Endothelial cell of umbilical vein (primary cell): Measurements from ENCODE around the gene RORC. TPM values are rescaled to one million over a fixed set of nuclear protein-coding genes. Genes with fewer than 3 reads are reported as not detected.

Experiments
- BruUV-seq: library from RNA; stranded (reverse); fragments of 400-500 nt; replicated peaks from 2 replicates; lab custom pipeline; 2021; lab: Mats Ljungman, UMichigan
- CTCF ChIA-PET: fragments of 300-600, 350-600 bp; sonication (Branson Sonifier 250); formaldehyde crosslinking; loops from one replicate; lab custom pipeline; 2021; ENCODE audit warnings: antibody characterized with exemption, inconsistent platforms; lab: Charles Lee
- POLR2A ChIA-PET: fragments of 300-600, 350-600 bp; sonication (Branson Sonifier 250); formaldehyde crosslinking; loops from one replicate; lab custom pipeline; 2021; ENCODE audit warnings: antibody characterized with exemption, inconsistent platforms; lab: Charles Lee
- DNase-seq: peaks from one replicate; pipeline ENCODE4 v3.0.0-alpha.2; 2011; ENCODE audit warnings: low read depth, low spot score
- FAIRE-seq: peaks from 2 replicates; lab custom pipeline; 2011; peaks lifted over from hg19 to GRCh38; lab: Jason Lieb, UNC
- H2AFZ ChIP-seq: 2 replicates; pipeline ENCODE4 v1.6.0; 2012; ENCODE audit warnings: low read depth, low read length, control low read depth, inconsistent platforms
- H3K27ac ChIP-seq: 2 replicates; pipeline ENCODE4 v1.5.1; 2011; ENCODE audit warnings: low read depth, mild to moderate bottlenecking, control low read depth, low read length, moderate library complexity; ENCODE audit not compliant: insufficient read depth
- H3K27me3 ChIP-seq, 2 experiments: 2 replicates each; pipeline versions ENCODE4 v1.6.0 to v1.6.1; 2011; ENCODE audit warnings: low read length in 2 of 2, mixed read lengths in 1 of 2; ENCODE audit not compliant: control insufficient read depth in 2 of 2, insufficient read depth in 2 of 2
- H3K36me3 ChIP-seq, 2 experiments: 2 replicates in 1 of 2; 3 replicates in 1 of 2; pipeline ENCODE4 v1.5.1; 2011; ENCODE audit warnings: low read length in 2 of 2, mild to moderate bottlenecking in 1 of 2, moderate library complexity in 1 of 2; ENCODE audit not compliant: control insufficient read depth in 2 of 2, insufficient read depth in 2 of 2; ENCODE audit errors: extremely low read depth in 1 of 2
- H3K4me1 ChIP-seq: 3 replicates; pipeline ENCODE4 v1.5.1; 2011; ENCODE audit warnings: mild to moderate bottlenecking, low read length; ENCODE audit not compliant: control insufficient read depth, insufficient read depth; ENCODE audit errors: extremely low read depth
- H3K4me2 ChIP-seq: 2 replicates; pipeline ENCODE4 v1.6.1; 2011; ENCODE audit warnings: low read length, control low read depth, mixed read lengths; ENCODE audit not compliant: insufficient read depth
- H3K4me3 ChIP-seq, 3 experiments: fragments of 200-600 bp in 1 of 3; sonication (generic), shearing (Covaris generic) in 1 of 3; replicated peaks in 1 of 3; 2 replicates each; pipeline ENCODE4 v1.5.1; 2011 to 2016; ENCODE audit warnings: control low read depth in 3 of 3, low read length in 3 of 3, mild to moderate bottlenecking in 2 of 3, inconsistent platforms in 1 of 3, low read depth in 1 of 3, moderate library complexity in 1 of 3; ENCODE audit not compliant: insufficient read depth in 1 of 3
- H3K79me2 ChIP-seq: 2 replicates; pipeline ENCODE4 v1.6.0; 2012; ENCODE audit warnings: low read length, inconsistent platforms; ENCODE audit not compliant: control insufficient read depth, insufficient read depth
- H3K9ac ChIP-seq: replicated peaks from 2 replicates; pipeline ENCODE3; 2011; ENCODE audit warnings: low read length, control low read depth; ENCODE audit not compliant: insufficient read depth; ENCODE audit errors: extremely low read depth
- H3K9me1 ChIP-seq: replicated peaks from 3 replicates; pipeline ENCODE4 v1.6.0; 2011; ENCODE audit warnings: mild to moderate bottlenecking, low read length; ENCODE audit not compliant: control insufficient read depth, insufficient read depth; ENCODE audit errors: extremely low read depth
- H3K9me3 ChIP-seq: replicated peaks from 2 replicates; pipeline ENCODE4 v1.5.1; 2012; ENCODE audit warnings: low read length, inconsistent platforms; ENCODE audit not compliant: control insufficient read depth, insufficient read depth
- H4K20me1 ChIP-seq: replicated peaks from 2 replicates; pipeline ENCODE3; 2011; ENCODE audit warnings: mild to moderate bottlenecking, low read length; ENCODE audit not compliant: control insufficient read depth, insufficient read depth; ENCODE audit errors: extremely low read depth
- EZH2 ChIP-seq: IDR thresholded peaks from 2 replicates; pipeline ENCODE4 v1.6.1; 2012; ENCODE audit warnings: borderline replicate concordance, low read depth, mild to moderate bottlenecking, moderate library complexity, low read length, inconsistent platforms; ENCODE audit not compliant: severe bottlenecking
- JUN ChIP-seq: IDR thresholded peaks from 2 replicates; pipeline ENCODE4 v1.6.1; 2011; ENCODE audit warnings: borderline replicate concordance, low read depth; ENCODE audit not compliant: insufficient read length, insufficient read depth
- POLR2A ChIP-seq: IDR thresholded peaks from 2 replicates; pipeline ENCODE4 v1.6.1; 2012; ENCODE audit warnings: low read depth, mild to moderate bottlenecking, control low read depth, low read length
- POLR2AphosphoS5 ChIP-seq: IDR thresholded peaks from 2 replicates; pipeline ENCODE4 v1.6.1; 2012; ENCODE audit warnings: low read depth, mild to moderate bottlenecking, control low read depth, low read length, moderate library complexity; ENCODE audit not compliant: insufficient read depth
- dilution Hi-C: fragments of 300-500 bp; cut with MboI; formaldehyde crosslinking; loops from one replicate; pipeline ENCODE4 v1.15.0; 2019; ENCODE audit warnings: low sequenced_read_pairs; ENCODE audit not compliant: extremely low pct_ligation_motif_present
- intact Hi-C: fragments of 100-400 bp; cut with micrococcal nuclease; formaldehyde crosslinking; loops from one replicate; pipeline ENCODE4 v1.10.0; 2022
- polyA plus RNA-seq, 4 experiments: library from polyadenylated mRNA; depleted of rRNA in 3 of 4; stranded (reverse) in 3 of 4; unstranded in 1 of 4; fragments of >200 nt; gene quantifications; 2 replicates each; pipeline versions ENCODE4 v1.2.1 to v1.2.3, GENCODE V29; 2011 to 2012; ENCODE audit warnings: missing spikeins in 1 of 4
- total RNA-seq: library from RNA; stranded (reverse); gene quantifications from 2 replicates; pipeline ENCODE4 v1.2.3, GENCODE V29; 2021
- TF ChIP-seq, protein P1 (sequence below), 2 donors: IDR thresholded peaks; 1 replicate in 1 of 2; 2 replicates in 1 of 2; pipeline ENCODE4 v1.5.1; 2011; ENCODE audit warnings: low read length in 2 of 2, mild to moderate bottlenecking in 2 of 2, moderate library complexity in 2 of 2, control low read depth in 1 of 2, inconsistent platforms in 1 of 2, low read depth in 1 of 2; ENCODE audit not compliant: insufficient read depth in 1 of 2; ENCODE audit errors: extremely low read depth in 1 of 2

Gene RORC
- total and polyA plus RNA-seq, 2 donors (not counting 3 experiments of a cell fraction or from before 2014, with no cell fraction given): not detected

DNA sequence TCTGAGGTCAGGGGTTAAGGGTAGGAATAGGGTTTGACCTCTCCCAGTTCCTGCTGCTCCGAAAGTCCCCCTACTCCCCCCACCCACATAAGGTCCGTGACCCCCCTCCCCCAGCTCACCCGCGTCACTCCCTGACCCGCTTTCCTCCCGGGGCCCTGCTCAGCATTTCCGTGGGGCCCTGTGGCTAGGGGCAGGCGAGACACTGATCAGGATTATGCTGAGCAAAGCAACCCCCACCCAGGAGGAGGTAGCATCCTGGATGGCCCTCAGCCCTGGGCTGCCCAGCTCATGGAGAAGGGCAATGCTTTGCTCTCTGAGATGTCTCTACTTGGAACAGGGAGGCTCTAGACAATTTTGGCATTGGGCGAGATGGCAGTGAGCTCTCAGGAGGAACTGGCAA lies 3.7 kb downstream of the RORC start:
- Histone ChIP-seq H3K36me3 (no peaks in the 10 kb centered on the region), H4K20me1 (no peaks in the 10 kb centered on the region), H3K9me1 (no peaks in the 10 kb centered on the region), H3K79me2 (no peaks in the 10 kb centered on the region), H3K27ac (no peak overlapping the region), H3K4me2 (no peak overlapping the region), H3K9ac (no peak overlapping the region), H3K27me3 (peaks cover 0 to 3% of the 10 kb centered on the region in 2 experiments), H3K9me3 (no peaks in the 10 kb centered on the region), H3K4me1 (peaks cover 11% of the 10 kb centered on the region), H3K4me3 (no peak overlapping the region), H2AFZ (no peak overlapping the region)
- TF ChIP-seq POLR2A (no peak), POLR2AphosphoS5 (no peak), JUN (no peak), EZH2 (no peak)
- TF ChIP-seq, protein P1, sequence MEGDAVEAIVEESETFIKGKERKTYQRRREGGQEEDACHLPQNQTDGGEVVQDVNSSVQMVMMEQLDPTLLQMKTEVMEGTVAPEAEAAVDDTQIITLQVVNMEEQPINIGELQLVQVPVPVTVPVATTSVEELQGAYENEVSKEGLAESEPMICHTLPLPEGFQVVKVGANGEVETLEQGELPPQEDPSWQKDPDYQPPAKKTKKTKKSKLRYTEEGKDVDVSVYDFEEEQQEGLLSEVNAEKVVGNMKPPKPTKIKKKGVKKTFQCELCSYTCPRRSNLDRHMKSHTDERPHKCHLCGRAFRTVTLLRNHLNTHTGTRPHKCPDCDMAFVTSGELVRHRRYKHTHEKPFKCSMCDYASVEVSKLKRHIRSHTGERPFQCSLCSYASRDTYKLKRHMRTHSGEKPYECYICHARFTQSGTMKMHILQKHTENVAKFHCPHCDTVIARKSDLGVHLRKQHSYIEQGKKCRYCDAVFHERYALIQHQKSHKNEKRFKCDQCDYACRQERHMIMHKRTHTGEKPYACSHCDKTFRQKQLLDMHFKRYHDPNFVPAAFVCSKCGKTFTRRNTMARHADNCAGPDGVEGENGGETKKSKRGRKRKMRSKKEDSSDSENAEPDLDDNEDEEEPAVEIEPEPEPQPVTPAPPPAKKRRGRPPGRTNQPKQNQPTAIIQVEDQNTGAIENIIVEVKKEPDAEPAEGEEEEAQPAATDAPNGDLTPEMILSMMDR (IDR thresholded peaks at IDR 0.05; ENCODE audit: extremely low read depth in 1 of 2, insufficient read depth in 1 of 2, low read depth in 1 of 2, low read length in 2 of 2): no peak
- intact Hi-C loops: loop anchor here (1.0 kb wide), 1 partner anchor 38 kb away; the partner anchor contains the start of gene TDRKH
- ChIA-PET POLR2A (no interaction called here), CTCF (interaction anchor here (1.2 kb wide), 1 partner anchor 9 kb away, joined by 6 read pairs; no protein-coding TSS in a partner anchor)
- FAIRE-seq (no peak), DNase-seq (no peak)
- dilution Hi-C loops: no loop called here
- BruUV-seq: no TSS peak
